PC-9 (cell line): ENCODE measurements around the gene PTPN9. TPM values are rescaled to one million over a fixed set of nuclear protein-coding genes. Genes with fewer than 3 reads are reported as not detected.
A peak's percentile ranks its signal among the peaks of the same experiment; 100 is the strongest.

ENCODE experiments used
- BruUV-seq: library from RNA; stranded (reverse); fragments of 400-500 nt; replicated peaks from 2 replicates; lab custom pipeline; 2021; lab: Mats Ljungman, UMichigan
- CTCF ChIA-PET: fragments of 300-600 bp; sonication (Branson Sonifier 250); formaldehyde crosslinking; loops from one replicate; lab custom pipeline; 2022; ENCODE audit warnings: antibody characterized with exemption; lab: Charles Lee
- POLR2A ChIA-PET: fragments of 300-600 bp; sonication (Branson Sonifier 250); formaldehyde crosslinking; loops from one replicate; lab custom pipeline; 2022; ENCODE audit warnings: antibody characterized with exemption; ENCODE audit not compliant: unreplicated experiment; lab: Charles Lee
- DNase-seq, 2 experiments: peaks; one replicate each; pipeline versions ENCODE4 v3.0.0 to v3.0.0-alpha.2; 2015 to 2022; ENCODE audit warnings: mixed read lengths in 1 of 2
- H2AFZ ChIP-seq: fragments of 200-600 bp; sonication (generic); 2 replicates; pipeline ENCODE4 v1.8.1; 2017; ENCODE audit warnings: antibody characterized with exemption
- H3F3A ChIP-seq: fragments of 200-600 bp; sonication (generic); 2 replicates; pipeline ENCODE4 v1.8.1; 2017; ENCODE audit warnings: antibody characterized with exemption, mild to moderate bottlenecking, low read depth; ENCODE audit not compliant: insufficient read depth
- H3K27ac ChIP-seq: fragments of 200-600 bp; sonication (generic); 2 replicates; pipeline ENCODE4 v1.6.1; 2016; ENCODE audit warnings: mixed run types
- H3K27me3 ChIP-seq: fragments of 200-600 bp; sonication (generic); 2 replicates; pipeline ENCODE4 v1.6.1; 2016; ENCODE audit warnings: low read depth, mixed run types; ENCODE audit not compliant: insufficient read depth
- H3K36me3 ChIP-seq: fragments of 200-600 bp; sonication (generic); 2 replicates; pipeline ENCODE4 v1.6.1; 2016; ENCODE audit warnings: low read depth, mixed run types
- H3K4me1 ChIP-seq: fragments of 200-600 bp; sonication (generic); replicated peaks from 2 replicates; pipeline ENCODE4 v1.6.1; 2016; ENCODE audit warnings: mixed run types; ENCODE audit not compliant: insufficient read depth
- H3K4me2 ChIP-seq: fragments of 200-600 bp; sonication (generic); 2 replicates; pipeline ENCODE4 v1.6.1; 2017; ENCODE audit warnings: mixed run types
- H3K4me3 ChIP-seq: fragments of 200-600 bp; sonication (generic); 2 replicates; pipeline ENCODE4 v1.6.1; 2016; ENCODE audit warnings: mixed run types
- H3K79me2 ChIP-seq: fragments of 200-600 bp; sonication (generic); 2 replicates; pipeline ENCODE4 v1.6.1; 2017; ENCODE audit warnings: low read depth, mixed run types
- H3K9me2 ChIP-seq: fragments of 200-600 bp; sonication (generic); 2 replicates; pipeline ENCODE4 v1.8.1; 2017; ENCODE audit warnings: mild to moderate bottlenecking; ENCODE audit not compliant: insufficient read depth
- H3K9me3 ChIP-seq: fragments of 200-600 bp; sonication (generic); 2 replicates; pipeline ENCODE4 v1.8.1; 2016; ENCODE audit warnings: low read depth; ENCODE audit not compliant: insufficient read depth
- H4K20me1 ChIP-seq: fragments of 200-600 bp; sonication (generic); 2 replicates; pipeline ENCODE4 v1.8.1; 2017; ENCODE audit not compliant: insufficient read depth
- EZH2 ChIP-seq: fragments of 200-600 bp; sonication (generic); IDR thresholded peaks from 2 replicates; pipeline ENCODE4 v1.8.0; 2017; ENCODE audit warnings: antibody characterized with exemption, low read depth
- intact Hi-C: fragments of 100-400 bp; cut with micrococcal nuclease; formaldehyde crosslinking; loops from one replicate; pipeline ENCODE4 v1.10.0; 2022; ENCODE audit not compliant: unreplicated experiment
- total RNA-seq: library from RNA; stranded (reverse); gene quantifications from 2 replicates; pipeline ENCODE4 v1.2.3, GENCODE V29; 2021
- TF ChIP-seq, protein P1 (sequence below): fragments of 200-600 bp; sonication (generic); conservative IDR thresholded peaks from 2 replicates; pipeline ENCODE4 v1.6.1; 2017; ENCODE audit warnings: mixed run types, antibody characterized with exemption, mild to moderate bottlenecking, moderate library complexity

PTPN9 gene
- total RNA-seq, 1 experiment from 2014 or later = 22.4 TPM

DNA sequence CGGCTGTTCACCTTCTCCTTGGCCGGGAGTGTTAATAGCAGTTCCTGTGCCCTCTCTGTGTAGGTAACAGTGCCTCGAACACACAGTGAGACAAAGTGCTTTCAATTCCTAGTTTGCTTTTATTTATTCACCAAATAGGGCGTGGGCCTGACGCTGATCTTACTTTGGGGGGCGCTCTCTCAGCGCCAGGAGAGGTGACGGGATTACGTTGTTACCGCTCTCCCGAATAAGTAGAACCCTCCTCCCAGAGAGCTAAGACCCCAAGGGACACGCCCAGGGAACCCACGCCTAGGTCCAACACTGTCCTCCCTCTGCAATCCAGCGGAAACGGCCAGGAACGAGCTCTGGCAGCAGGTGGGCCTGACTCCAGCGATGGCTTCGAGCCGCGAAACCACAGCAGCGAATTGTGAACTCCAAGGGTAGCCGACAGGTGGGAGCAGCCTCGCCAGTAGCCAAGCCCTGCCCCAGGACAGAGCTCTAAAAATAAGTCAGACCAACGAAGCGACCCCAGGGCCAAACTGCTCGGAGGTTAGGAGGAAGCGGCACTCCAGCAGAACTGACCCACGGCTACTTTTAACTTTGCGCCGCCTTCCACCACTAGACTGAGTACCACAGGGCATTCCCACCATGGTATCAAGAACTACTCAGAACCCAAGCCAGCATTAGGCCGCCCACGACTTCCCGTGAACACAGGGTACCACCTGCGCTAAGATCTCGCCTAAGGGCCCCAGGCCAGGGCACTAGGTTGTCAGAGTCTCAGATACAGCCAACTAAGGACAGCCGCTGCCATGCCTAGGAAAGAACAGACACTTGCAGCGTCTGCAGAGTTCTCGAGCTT lies 126.0 kb downstream of the PTPN9 start:
- H3K36me3 ChIP-seq = no peaks in the 10 kb centered on the region
- peak overlapping the region; percentile 84 for H3K27ac ChIP-seq
- ChIA-PET CTCF (interaction anchor here (0.7 to 1.2 kb wide), 2 partner anchors 85 to 194 kb away, joined by 4 to 6 read pairs; partner anchors contain the start of gene MAN2C1), POLR2A (interaction anchor here (0.6 to 0.9 kb wide), 4 partner anchors 82 to 761 kb away, joined by 4 to 6 read pairs (median 4); no protein-coding TSS in a partner anchor)
- TF ChIP-seq, protein P1, sequence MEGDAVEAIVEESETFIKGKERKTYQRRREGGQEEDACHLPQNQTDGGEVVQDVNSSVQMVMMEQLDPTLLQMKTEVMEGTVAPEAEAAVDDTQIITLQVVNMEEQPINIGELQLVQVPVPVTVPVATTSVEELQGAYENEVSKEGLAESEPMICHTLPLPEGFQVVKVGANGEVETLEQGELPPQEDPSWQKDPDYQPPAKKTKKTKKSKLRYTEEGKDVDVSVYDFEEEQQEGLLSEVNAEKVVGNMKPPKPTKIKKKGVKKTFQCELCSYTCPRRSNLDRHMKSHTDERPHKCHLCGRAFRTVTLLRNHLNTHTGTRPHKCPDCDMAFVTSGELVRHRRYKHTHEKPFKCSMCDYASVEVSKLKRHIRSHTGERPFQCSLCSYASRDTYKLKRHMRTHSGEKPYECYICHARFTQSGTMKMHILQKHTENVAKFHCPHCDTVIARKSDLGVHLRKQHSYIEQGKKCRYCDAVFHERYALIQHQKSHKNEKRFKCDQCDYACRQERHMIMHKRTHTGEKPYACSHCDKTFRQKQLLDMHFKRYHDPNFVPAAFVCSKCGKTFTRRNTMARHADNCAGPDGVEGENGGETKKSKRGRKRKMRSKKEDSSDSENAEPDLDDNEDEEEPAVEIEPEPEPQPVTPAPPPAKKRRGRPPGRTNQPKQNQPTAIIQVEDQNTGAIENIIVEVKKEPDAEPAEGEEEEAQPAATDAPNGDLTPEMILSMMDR = no peak; the same call in 1 of the 2 replicates
- no peak for TF ChIP-seq EZH2
- BruUV-seq = TSS peak; percentile 64
- no peaks in the 10 kb centered on the region for H3K9me2 ChIP-seq
- peak overlapping the region; percentile 94 for H3K4me2 ChIP-seq
- H4K20me1 ChIP-seq = peaks cover 25% of the 10 kb centered on the region
- peak overlapping the region; percentile 70 for H3K4me3 ChIP-seq
- H3K27me3 ChIP-seq = no peaks in the 10 kb centered on the region
- intact Hi-C loops = loop anchor here (5.0 kb wide), 2 partner anchors 86 to 214 kb away; partner anchors contain the start of gene MAN2C1
- H2AFZ ChIP-seq = peak overlapping the region; percentile 76
- H3K9me3 ChIP-seq = no peaks in the 10 kb centered on the region
- peaks cover 51% of the 10 kb centered on the region for H3F3A ChIP-seq
- DNase-seq = peak; percentile 30 to 41
- H3K4me1 ChIP-seq = peaks cover 22% of the 10 kb centered on the region
- peaks cover 34% of the 10 kb centered on the region for H3K79me2 ChIP-seq

DNA sequence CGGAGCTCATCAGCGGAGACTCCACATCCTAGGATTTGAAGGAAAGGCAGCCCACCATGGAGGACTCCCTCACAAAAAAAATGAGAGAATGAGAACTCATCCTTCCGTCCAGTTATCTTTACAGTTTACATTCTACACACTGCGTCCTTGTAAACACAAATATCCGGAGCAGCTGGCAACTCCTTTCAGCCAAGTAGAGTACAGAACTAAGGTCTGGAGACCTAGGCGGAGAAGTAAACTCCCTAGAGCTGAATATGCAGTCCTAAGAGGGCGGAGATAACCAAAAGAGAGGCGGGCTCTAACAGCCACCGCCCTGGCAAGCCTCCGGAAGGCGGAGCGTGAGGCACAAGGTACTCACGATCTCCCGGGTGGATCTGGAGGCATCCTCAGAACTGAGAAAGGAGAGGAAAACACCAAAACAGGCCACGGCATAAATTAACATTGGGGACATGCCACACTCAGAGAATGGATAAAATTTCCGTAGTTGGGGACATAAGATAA lies 126.7 kb downstream of the PTPN9 start:
- Histone ChIP-seq H2AFZ (peak overlapping the region; percentile 76), H3K36me3 (no peaks in the 10 kb centered on the region), H3K79me2 (peaks cover 41% of the 10 kb centered on the region), H3K27ac (peak overlapping the region; percentile 84), H3K4me1 (peaks cover 22% of the 10 kb centered on the region), H3K27me3 (no peaks in the 10 kb centered on the region), H3K9me3 (no peaks in the 10 kb centered on the region), H3K4me3 (peak overlapping the region; percentile 70), H4K20me1 (peaks cover 32% of the 10 kb centered on the region), H3K4me2 (peak overlapping the region; percentile 94), H3K9me2 (no peaks in the 10 kb centered on the region), H3F3A (peaks cover 48% of the 10 kb centered on the region)
- CTCF ChIA-PET = interaction anchor here (0.6 to 1.8 kb wide), 3 partner anchors 80 to 178 kb away, joined by 3 to 5 read pairs (median 4); partner anchors contain the start of gene MAN2C1
- TF ChIP-seq EZH2 = no peak
- TF ChIP-seq, protein P1 = no peak
- intact Hi-C loops = loop anchor here (5.0 kb wide), 2 partner anchors 85 to 215 kb away; partner anchors contain the start of gene MAN2C1
- BruUV-seq = no TSS peak
- DNase-seq = peak; percentile 66 to 78
- POLR2A ChIA-PET = interaction anchor here (0.5 to 2.1 kb wide), 12 partner anchors 62 to 826 kb away, joined by 3 to 39 read pairs (median 6); partner anchors contain the start of genes IMP3 and MAN2C1

DNA sequence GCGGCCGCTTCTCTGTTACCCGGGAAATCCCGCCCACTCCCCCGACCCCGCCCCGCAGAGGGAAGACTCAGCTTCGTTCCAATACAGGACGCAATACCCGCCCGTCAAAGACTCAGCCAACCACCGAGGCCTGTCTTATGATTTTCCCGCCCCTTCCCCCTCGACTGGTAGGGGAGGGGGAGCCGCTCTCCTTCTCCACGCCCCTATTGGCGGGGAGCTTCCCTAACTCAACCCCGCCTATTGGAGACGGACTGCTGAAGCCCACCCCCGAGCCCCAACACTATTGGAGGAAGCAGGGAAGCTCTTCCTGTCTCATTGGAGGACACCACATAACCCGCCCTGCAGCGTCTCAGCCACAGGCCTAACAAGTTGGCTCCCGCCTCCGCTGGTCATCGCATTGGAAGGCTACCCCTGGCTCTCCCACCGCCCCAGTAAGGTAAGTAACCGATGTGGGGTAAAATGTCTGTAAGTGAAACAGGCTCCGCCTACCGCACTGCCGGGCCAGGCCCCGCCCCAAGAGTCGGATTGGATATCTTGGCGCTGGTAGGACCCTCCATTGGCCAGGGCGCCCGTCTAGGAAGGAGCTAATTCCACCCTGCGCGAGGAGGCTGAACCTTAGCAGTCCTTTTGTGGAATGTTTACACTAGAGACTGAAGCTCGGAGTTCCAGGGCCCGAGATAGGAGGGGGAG lies 127.3 kb downstream of the PTPN9 start, which contains the start of gene SIN3A:
SIN3A (minus strand) TSS at position 17 of the 690 bp plus-strand sequence. CDS start 21,315 bp downstream, outside the sequence.
- ChIA-PET CTCF (interaction anchor here (0.5 to 1.8 kb wide), 7 partner anchors 81 to 286 kb away, joined by 3 to 5 read pairs (median 3); partner anchors contain the start of gene MAN2C1), POLR2A (interaction anchor here (0.5 to 2.1 kb wide), 25 partner anchors 29 to 1339 kb away, joined by 3 to 39 read pairs (median 5); partner anchors contain the start of genes IMP3, MAN2C1, RPP25 and SNUPN)
- Histone ChIP-seq H2AFZ (peak within 1 kb of the TSS; percentile 76), H3K9me2 (no peaks in the 10 kb centered on the region), H3K9me3 (no peaks in the 10 kb centered on the region), H3K36me3 (no peaks in the 10 kb centered on the region), H3K4me2 (peak within 1 kb of the TSS; percentile 97), H3K27me3 (no peaks in the 10 kb centered on the region), H3F3A (peaks cover 42% of the 10 kb centered on the region), H3K79me2 (peaks cover 47% of the 10 kb centered on the region), H4K20me1 (peaks cover 38% of the 10 kb centered on the region), H3K4me1 (peaks cover 18% of the 10 kb centered on the region), H3K4me3 (peak within 1 kb of the TSS; percentile 73), H3K27ac (peak within 1 kb of the TSS; percentile 84)
- intact Hi-C loops = loop anchor here (2.0 to 5.0 kb wide), 3 partner anchors 85 to 215 kb away; partner anchors contain the start of genes MAN2C1 and PTPN9
- BruUV-seq = no TSS peak
- no peak for TF ChIP-seq EZH2
- TF ChIP-seq, protein P1 = no peak
- peak; percentile 98 to 100 for DNase-seq
